Measurements from ENCODE around the gene PIK3CD.

- TF ChIP-seq CTCF (IDR thresholded peaks at IDR 0.05 in 8 of 11, conservative IDR thresholded peaks at IDR 0.05 in 3 of 11) (no peak), POLR2A (IDR thresholded peaks at IDR 0.05) (no peak)
Observed at GRCh38 chr1:9731051-9731537, 79.6 kb downstream of the PIK3CD start.
